HepG2 (cell line): ENCODE results near the gene PLEKHG2. TPM values are rescaled to one million over a fixed set of nuclear protein-coding genes. Genes with fewer than 3 reads are reported as not detected.

Source experiments
- ARID5B ChIP-seq: IDR thresholded peaks from 2 replicates; pipeline ENCODE4 v1.4.0; 2020; ENCODE audit warnings: mild to moderate bottlenecking, missing genetic modification reagents
- HHEX ChIP-seq: IDR thresholded peaks from 2 replicates; pipeline ENCODE4 v1.6.1; 2016; ENCODE audit warnings: control low read depth
- HNRNPK ChIP-seq: fragments of 200-400 bp; formaldehyde crosslinking; IDR thresholded peaks from 2 replicates; pipeline ENCODE4 v1.6.1; 2018; ENCODE audit warnings: low read length, low read depth, moderate library complexity, mild to moderate bottlenecking; ENCODE audit not compliant: poor library complexity, severe bottlenecking
- IKZF4 ChIP-seq: sonication (generic); formaldehyde crosslinking; IDR thresholded peaks from 2 replicates; pipeline ENCODE4 v1.5.1; 2020; ENCODE audit warnings: borderline replicate concordance, mild to moderate bottlenecking, low read depth, missing genetic modification reagents; ENCODE audit errors: not compliant biosample characterization
- MEF2D ChIP-seq: sonication (generic); formaldehyde crosslinking; IDR thresholded peaks from 2 replicates; pipeline ENCODE4 v1.5.1; 2020; ENCODE audit warnings: mild to moderate bottlenecking, missing genetic modification reagents
- RARA ChIP-seq: IDR thresholded peaks from 2 replicates; pipeline ENCODE4 v1.6.1; 2016; ENCODE audit warnings: missing genetic modification reagents, missing compliant biosample characterization
- SATB2 ChIP-seq: sonication (generic); formaldehyde crosslinking; IDR thresholded peaks from 2 replicates; pipeline ENCODE4 v1.5.0; 2020; ENCODE audit warnings: missing genetic modification reagents
- ZNF235 ChIP-seq: sonication (generic); formaldehyde crosslinking; IDR thresholded peaks from 2 replicates; pipeline ENCODE4 v1.8.1; 2023; ENCODE audit warnings: mild to moderate bottlenecking, missing genetic modification reagents, borderline replicate concordance
- polyA plus RNA-seq, 8 experiments: library from polyadenylated mRNA; depleted of rRNA in 3 of 8; stranded (reverse) in 7 of 8; unstranded in 1 of 8; fragments of >200 nt; fragmentation: Illumina TruSeq in 4 of 8; extraction: Trizol in 4 of 8; gene quantifications; 2 replicates each; pipeline versions ENCODE4 v1.2.1 to v1.2.3, GENCODE V29; 2011 to 2016; ENCODE audit warnings: low read depth in 4 of 8, missing spikeins in 1 of 8, mixed read lengths in 1 of 8; ENCODE audit not compliant: insufficient read depth in 1 of 8
- total RNA-seq, 5 experiments: library from RNA; depleted of rRNA; stranded (reverse); fragments of >200 nt; fragmentation: Illumina TruSeq; extraction: Trizol; gene quantifications; 2 replicates each; pipeline ENCODE4 v1.2.3, GENCODE V29; 2016; ENCODE audit warnings: low read depth in 1 of 5
- TF ChIP-seq, protein P1 (sequence below): sonication (generic); formaldehyde crosslinking; IDR thresholded peaks from 2 replicates; pipeline ENCODE4 v1.4.0; 2020; ENCODE audit warnings: missing genetic modification reagents, borderline replicate concordance
- TF ChIP-seq, protein P2 (sequence below), 2 experiments: fragments of 450-650 bp in 1 of 2; sonication (generic) in 1 of 2; formaldehyde crosslinking in 1 of 2; IDR thresholded peaks; 2 replicates each; pipeline versions ENCODE4 v1.6.1 to v1.8.0; 2016 to 2022; ENCODE audit warnings: antibody characterized with exemption in 1 of 2, mild to moderate bottlenecking in 1 of 2, missing genetic modification reagents in 1 of 2

The PLEKHG2 gene
- total and polyA plus RNA-seq, 2 of the 13 experiments (the other 11 are each of a cell fraction or from before 2014, with no cell fraction given): 3.6 to 6.8 TPM

GRCh38 chr19:39445196-39446111 lies 33.0 kb downstream of the PLEKHG2 start, which contains the start of gene SUPT5H (continued):
- TF ChIP-seq, protein P1, sequence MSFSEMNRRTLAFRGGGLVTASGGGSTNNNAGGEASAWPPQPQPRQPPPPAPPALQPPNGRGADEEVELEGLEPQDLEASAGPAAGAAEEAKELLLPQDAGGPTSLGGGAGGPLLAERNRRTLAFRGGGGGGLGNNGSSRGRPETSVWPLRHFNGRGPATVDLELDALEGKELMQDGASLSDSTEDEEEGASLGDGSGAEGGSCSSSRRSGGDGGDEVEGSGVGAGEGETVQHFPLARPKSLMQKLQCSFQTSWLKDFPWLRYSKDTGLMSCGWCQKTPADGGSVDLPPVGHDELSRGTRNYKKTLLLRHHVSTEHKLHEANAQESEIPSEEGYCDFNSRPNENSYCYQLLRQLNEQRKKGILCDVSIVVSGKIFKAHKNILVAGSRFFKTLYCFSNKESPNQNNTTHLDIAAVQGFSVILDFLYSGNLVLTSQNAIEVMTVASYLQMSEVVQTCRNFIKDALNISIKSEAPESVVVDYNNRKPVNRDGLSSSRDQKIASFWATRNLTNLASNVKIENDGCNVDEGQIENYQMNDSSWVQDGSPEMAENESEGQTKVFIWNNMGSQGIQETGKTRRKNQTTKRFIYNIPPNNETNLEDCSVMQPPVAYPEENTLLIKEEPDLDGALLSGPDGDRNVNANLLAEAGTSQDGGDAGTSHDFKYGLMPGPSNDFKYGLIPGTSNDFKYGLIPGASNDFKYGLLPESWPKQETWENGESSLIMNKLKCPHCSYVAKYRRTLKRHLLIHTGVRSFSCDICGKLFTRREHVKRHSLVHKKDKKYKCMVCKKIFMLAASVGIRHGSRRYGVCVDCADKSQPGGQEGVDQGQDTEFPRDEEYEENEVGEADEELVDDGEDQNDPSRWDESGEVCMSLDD (CRISPR knock-in tag): peak; percentile 14; the same call in 1 of the 2 replicates
- TF ChIP-seq MEF2D (peak; percentile 69), ARID5B (CRISPR knock-in tag) (0 out of 2 replicates have a peak, but pooled peaks have one; percentile 31), HNRNPK (peak; percentile 85), SATB2 (CRISPR knock-in tag) (0 out of 2 replicates have a peak, but pooled peaks have one; percentile 23), HHEX (CRISPR knock-in tag) (no peak), IKZF4 (CRISPR knock-in tag) (no peak), ZNF235 (CRISPR knock-in tag) (peak; percentile 63; the same call in 1 of the 2 replicates), RARA (CRISPR knock-in tag) (peak; percentile 42; the same call in 1 of the 2 replicates)
- TF ChIP-seq, protein P2, sequence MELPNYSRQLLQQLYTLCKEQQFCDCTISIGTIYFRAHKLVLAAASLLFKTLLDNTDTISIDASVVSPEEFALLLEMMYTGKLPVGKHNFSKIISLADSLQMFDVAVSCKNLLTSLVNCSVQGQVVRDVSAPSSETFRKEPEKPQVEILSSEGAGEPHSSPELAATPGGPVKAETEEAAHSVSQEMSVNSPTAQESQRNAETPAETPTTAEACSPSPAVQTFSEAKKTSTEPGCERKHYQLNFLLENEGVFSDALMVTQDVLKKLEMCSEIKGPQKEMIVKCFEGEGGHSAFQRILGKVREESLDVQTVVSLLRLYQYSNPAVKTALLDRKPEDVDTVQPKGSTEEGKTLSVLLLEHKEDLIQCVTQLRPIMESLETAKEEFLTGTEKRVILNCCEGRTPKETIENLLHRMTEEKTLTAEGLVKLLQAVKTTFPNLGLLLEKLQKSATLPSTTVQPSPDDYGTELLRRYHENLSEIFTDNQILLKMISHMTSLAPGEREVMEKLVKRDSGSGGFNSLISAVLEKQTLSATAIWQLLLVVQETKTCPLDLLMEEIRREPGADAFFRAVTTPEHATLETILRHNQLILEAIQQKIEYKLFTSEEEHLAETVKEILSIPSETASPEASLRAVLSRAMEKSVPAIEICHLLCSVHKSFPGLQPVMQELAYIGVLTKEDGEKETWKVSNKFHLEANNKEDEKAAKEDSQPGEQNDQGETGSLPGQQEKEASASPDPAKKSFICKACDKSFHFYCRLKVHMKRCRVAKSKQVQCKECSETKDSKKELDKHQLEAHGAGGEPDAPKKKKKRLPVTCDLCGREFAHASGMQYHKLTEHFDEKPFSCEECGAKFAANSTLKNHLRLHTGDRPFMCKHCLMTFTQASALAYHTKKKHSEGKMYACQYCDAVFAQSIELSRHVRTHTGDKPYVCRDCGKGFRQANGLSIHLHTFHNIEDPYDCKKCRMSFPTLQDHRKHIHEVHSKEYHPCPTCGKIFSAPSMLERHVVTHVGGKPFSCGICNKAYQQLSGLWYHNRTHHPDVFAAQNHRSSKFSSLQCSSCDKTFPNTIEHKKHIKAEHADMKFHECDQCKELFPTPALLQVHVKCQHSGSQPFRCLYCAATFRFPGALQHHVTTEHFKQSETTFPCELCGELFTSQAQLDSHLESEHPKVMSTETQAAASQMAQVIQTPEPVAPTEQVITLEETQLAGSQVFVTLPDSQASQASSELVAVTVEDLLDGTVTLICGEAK (IDR thresholded peaks at IDR 0.05): no peak
- TF ChIP-seq, protein P2 (CRISPR knock-in tag; IDR thresholded peaks at IDR 0.05): peak; percentile 14; the same call in 1 of the 2 replicates
